Peyer's patch (tissue), 4 donors: ENCODE measurements around the gene FITM2. TPM values are rescaled to one million over a fixed set of nuclear protein-coding genes. Genes with fewer than 3 reads are reported as not detected.
"Not testable (repeated sequence)": the region's sequence is repeated elsewhere in the genome, so short reads cannot be mapped to it uniquely, and the experiment has no call there.

Experiments used
- DNase-seq, 3 donors: peaks; one replicate each; pipeline ENCODE4 v3.0.0-alpha.2; 2017 to 2019
- H3K27ac ChIP-seq, 4 donors: fragments of 200-600 bp; sonication (generic); one replicate each; pipeline ENCODE4 v1.5.1; 2016 to 2019
- H3K27me3 ChIP-seq, 2 donors: fragments of 200-600 bp; sonication (generic); one replicate each; pipeline ENCODE4 v1.5.1; 2019
- H3K36me3 ChIP-seq, 3 donors: fragments of 200-600 bp; sonication (generic); one replicate each; pipeline ENCODE4 v1.5.1; 2016 to 2019
- H3K4me1 ChIP-seq, 4 donors: fragments of 200-600 bp; sonication (generic); one replicate each; pipeline ENCODE4 v1.5.1; 2016 to 2019
- H3K4me3 ChIP-seq, 4 donors: fragments of 200-600 bp; sonication (generic); 1 replicate in 3 of 4; 2 replicates in 1 of 4; pipeline ENCODE4 v1.5.1; 2016 to 2019; ENCODE audit warnings: mild to moderate bottlenecking in 1 of 4
- H3K9me3 ChIP-seq, 4 donors: fragments of 200-600 bp; sonication (generic); one replicate each; pipeline ENCODE4 v1.5.1; 2016 to 2019; ENCODE audit warnings: mild to moderate bottlenecking in 1 of 4
- POLR2A ChIP-seq, 2 donors: fragments of 450-650 bp; IDR thresholded peaks; one replicate each; pipeline ENCODE4 v1.5.1; 2017; ENCODE audit warnings: antibody characterized with exemption in 2 of 2, mild to moderate bottlenecking in 2 of 2, moderate library complexity in 2 of 2
- total RNA-seq, 4 donors: library from RNA; depleted of rRNA; stranded (reverse); fragments of >200 nt; gene quantifications; one replicate each; pipeline ENCODE4 v1.1.0, GENCODE V29; 2016
- TF ChIP-seq, protein P1 (sequence below), 6 experiments: fragments of 450-650 bp in 4 of 6; fragments of 200-600 bp in 2 of 6; sonication (generic) in 1 of 6; IDR thresholded peaks; one replicate each; pipeline ENCODE4 v1.5.1; 2017 to 2019; ENCODE audit warnings: antibody characterized with exemption in 6 of 6, mild to moderate bottlenecking in 3 of 6, moderate library complexity in 1 of 6

Gene FITM2
- total RNA-seq, 4 donors from 2014 or later, result 8.7 to 11.7 (median 10.8) TPM

DNA sequence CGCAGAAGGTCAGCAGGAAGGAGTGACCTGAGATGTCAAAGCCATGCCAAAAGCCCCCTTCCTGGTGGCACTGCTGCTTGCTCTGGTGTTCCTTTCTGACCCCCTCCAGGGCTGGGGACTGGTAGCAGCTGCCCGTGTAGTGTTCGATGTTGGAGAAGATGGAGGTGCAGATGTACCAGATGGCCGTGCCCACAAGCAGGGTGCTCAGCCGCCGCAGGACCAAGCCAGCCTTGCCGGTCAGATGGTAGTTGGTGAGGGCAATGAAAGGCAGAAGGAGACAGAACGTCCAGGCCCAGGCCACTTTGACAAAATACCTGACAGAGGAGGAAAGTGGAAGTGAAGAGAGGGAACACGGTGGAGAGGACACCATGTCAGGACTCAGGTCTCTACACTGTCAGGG lies 4.1 kb downstream of the FITM2 start:
- Histone ChIP-seq H3K27me3 (no peaks in the 10 kb centered on the region), H3K4me3 (no peak overlapping the region), H3K4me1 (peaks cover 0 to 14% (median 5%) of the 10 kb centered on the region in 4 donors), H3K27ac (no peak overlapping the region), H3K9me3 (no peaks in the 10 kb centered on the region), H3K36me3 (no peaks in the 10 kb centered on the region)
- no peak for TF ChIP-seq POLR2A (IDR thresholded peaks at IDR 0.05)
- TF ChIP-seq, protein P1, sequence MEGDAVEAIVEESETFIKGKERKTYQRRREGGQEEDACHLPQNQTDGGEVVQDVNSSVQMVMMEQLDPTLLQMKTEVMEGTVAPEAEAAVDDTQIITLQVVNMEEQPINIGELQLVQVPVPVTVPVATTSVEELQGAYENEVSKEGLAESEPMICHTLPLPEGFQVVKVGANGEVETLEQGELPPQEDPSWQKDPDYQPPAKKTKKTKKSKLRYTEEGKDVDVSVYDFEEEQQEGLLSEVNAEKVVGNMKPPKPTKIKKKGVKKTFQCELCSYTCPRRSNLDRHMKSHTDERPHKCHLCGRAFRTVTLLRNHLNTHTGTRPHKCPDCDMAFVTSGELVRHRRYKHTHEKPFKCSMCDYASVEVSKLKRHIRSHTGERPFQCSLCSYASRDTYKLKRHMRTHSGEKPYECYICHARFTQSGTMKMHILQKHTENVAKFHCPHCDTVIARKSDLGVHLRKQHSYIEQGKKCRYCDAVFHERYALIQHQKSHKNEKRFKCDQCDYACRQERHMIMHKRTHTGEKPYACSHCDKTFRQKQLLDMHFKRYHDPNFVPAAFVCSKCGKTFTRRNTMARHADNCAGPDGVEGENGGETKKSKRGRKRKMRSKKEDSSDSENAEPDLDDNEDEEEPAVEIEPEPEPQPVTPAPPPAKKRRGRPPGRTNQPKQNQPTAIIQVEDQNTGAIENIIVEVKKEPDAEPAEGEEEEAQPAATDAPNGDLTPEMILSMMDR (IDR thresholded peaks at IDR 0.05), result no peak
- DNase-seq, result peak in 1 of 3 donors; percentile 15

DNA sequence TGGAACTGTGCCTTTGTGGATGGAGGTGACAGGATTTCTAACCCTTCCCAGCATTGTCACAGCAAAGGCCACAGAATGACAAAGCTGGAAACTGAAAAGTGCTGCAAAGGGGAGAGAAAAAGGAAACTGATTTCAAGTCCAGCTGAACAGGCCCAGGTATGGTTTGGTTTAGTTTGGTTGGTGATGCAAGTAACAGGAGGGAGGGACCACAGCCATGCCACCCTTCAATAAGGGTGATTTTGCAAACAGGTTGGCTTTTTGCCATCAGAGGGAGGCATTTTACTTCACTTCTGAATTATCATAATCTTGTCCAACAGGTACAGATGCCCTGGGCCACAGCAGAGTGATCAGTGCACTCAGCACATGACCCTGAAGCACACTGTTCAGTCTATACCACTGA lies 6.6 kb downstream of the FITM2 start:
- Histone ChIP-seq H3K36me3 (no peaks in the 10 kb centered on the region), H3K27ac (no peak overlapping the region), H3K27me3 (no peaks in the 10 kb centered on the region), H3K9me3 (no peaks in the 10 kb centered on the region), H3K4me3 (no peak overlapping the region), H3K4me1 (peaks cover 0 to 6% (median 0%) of the 10 kb centered on the region in 4 donors)
- TF ChIP-seq, protein P1 (IDR thresholded peaks at IDR 0.05), result no peak
- TF ChIP-seq POLR2A (IDR thresholded peaks at IDR 0.05), result no peak
- peak in 1 of 3 donors; percentile 9 for DNase-seq

DNA sequence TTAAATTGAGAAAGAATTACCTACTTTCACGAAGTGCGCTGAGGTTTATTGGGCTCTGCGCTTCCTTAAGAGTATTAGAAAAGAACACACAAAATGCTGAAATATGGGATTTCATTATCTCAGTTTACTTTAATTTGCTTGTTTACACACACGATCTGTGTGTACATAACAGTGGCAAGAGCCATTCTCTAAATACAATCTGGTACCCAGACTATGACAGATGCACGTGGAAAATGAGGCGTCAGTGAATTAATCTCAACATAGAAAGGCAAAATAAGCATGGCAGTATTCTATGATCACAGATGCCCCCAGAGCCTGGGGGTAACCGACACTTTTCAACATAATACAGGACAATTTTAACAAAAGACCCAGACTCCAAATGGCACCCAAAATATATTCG lies 8.3 kb downstream of the FITM2 start:
- H3K4me1 ChIP-seq, result peaks cover 0 to 6% (median 0%) of the 10 kb centered on the region in 4 donors
- no peak overlapping the region for H3K4me3 ChIP-seq
- TF ChIP-seq POLR2A (IDR thresholded peaks at IDR 0.05), result no peak
- TF ChIP-seq, protein P1 (IDR thresholded peaks at IDR 0.05), result no peak
- peak overlapping the region in 2 of 4 donors; percentile 39 to 67 for H3K27ac ChIP-seq
- no peak for DNase-seq
- no peaks in the 10 kb centered on the region for H3K27me3 ChIP-seq
- H3K9me3 ChIP-seq, result no peaks in the 10 kb centered on the region
- no peaks in the 10 kb centered on the region for H3K36me3 ChIP-seq

DNA sequence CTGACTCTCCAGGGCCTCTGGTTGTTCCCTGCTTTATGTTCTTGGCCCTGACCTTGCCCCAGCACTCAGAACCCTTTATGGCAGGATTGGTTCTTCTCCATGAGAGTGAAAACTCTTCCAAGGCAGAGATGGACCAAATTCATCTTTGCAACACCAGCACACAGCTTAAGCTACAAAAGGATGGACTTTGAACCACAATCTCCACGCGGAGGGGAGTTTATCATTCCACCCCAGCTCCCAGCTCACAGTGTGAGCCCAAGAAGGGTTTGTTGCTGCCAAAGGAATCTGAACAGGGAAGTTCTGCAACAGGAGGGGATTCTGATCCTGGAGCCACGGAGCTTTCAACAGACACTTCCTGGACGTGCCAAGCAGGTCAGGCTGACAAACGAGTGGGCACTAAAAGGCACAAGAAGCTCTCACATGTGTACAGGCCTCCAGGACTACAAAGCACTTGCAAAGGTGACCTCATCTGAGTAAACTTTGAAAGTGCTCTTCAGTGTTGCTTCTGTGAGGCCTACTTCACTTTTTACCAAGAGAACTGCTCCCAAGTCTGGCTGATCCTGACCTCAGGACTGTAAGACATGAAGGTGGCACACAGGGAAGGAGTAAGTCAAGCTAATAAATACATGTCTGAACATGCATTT lies 8.9 kb downstream of the FITM2 start:
- no peaks in the 10 kb centered on the region for H3K36me3 ChIP-seq
- H3K9me3 ChIP-seq, result no peaks in the 10 kb centered on the region
- H3K4me3 ChIP-seq, result no peak overlapping the region
- peak overlapping the region in 2 of 4 donors; percentile 39 to 67 for H3K27ac ChIP-seq
- no peak for TF ChIP-seq POLR2A (IDR thresholded peaks at IDR 0.05)
- TF ChIP-seq, protein P1 (IDR thresholded peaks at IDR 0.05), result no peak
- no peaks in the 10 kb centered on the region for H3K27me3 ChIP-seq
- H3K4me1 ChIP-seq, result peaks cover 0 to 6% (median 0%) of the 10 kb centered on the region in 4 donors
- no peak for DNase-seq

DNA sequence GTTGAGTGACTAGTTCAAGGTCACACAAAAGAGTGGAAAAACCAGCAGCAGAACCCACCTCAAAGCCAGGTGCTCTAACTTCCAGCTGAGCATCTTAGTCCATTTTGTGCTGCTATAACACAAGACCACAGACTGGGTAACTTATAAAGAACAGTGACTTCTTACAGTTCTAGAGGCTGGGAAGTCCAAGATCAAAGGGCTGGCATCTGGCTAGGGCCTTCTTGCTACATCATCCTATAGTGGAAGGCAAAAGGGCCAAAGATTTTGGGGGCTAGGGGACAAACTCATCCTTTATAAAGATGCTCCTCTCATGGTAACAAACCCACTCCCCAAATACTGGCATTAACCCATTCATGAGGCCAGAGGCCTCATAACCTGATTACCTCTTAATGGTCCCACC lies 9.7 kb downstream of the FITM2 start:
- DNase-seq, result no peak
- no peaks in the 10 kb centered on the region for H3K27me3 ChIP-seq
- no peak overlapping the region for H3K27ac ChIP-seq
- H3K36me3 ChIP-seq, result no peaks in the 10 kb centered on the region
- no peak overlapping the region for H3K4me3 ChIP-seq
- peaks cover 0 to 6% (median 0%) of the 10 kb centered on the region in 4 donors for H3K4me1 ChIP-seq
- H3K9me3 ChIP-seq, result no peaks in the 10 kb centered on the region
- TF ChIP-seq POLR2A (IDR thresholded peaks at IDR 0.05), result no peak
- TF ChIP-seq, protein P1 (IDR thresholded peaks at IDR 0.05), result no peak

DNA sequence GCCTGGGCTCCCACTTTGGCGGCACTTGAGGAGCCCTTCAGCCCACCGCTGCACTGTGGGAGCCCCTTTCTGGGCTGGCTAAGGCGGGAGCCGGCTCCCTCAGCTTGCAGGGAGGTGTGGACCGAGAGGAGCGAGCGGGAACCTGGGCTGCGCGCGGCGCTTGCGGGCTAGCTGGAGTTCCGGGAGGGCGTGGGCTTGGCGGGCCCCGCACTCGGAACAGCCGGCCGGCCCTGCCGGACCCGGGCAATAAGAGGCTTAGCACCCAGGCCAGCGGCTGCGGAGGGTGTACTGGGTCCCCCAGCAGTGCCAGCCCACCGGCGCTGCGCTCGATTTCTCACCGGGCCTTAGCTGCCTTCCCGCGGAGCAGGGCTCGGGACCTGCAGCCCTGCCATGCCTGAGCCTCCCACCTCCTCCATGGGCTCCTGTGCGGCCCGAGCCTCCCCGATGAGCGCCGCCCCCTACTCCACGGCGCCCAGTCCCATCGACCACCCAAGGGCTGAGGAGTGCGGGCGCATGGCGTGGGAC lies 11.9 kb downstream of the FITM2 start:
- not testable (repeated sequence) for H3K4me1 ChIP-seq, DNase-seq

More for the DNA sequence above, 11.9 kb downstream of the FITM2 start:
- H3K9me3 ChIP-seq, H3K27me3 ChIP-seq, H3K4me3 ChIP-seq, H3K36me3 ChIP-seq, H3K27ac ChIP-seq: not testable (repeated sequence)
